Fibroblast of lung (primary cell): Measurements from ENCODE around the gene BLACAT1.

Source experiments
- CTCF ChIP-seq, 2 donors: IDR thresholded peaks in 1 of 2; conservative IDR thresholded peaks in 1 of 2; 1 replicate in 1 of 2; 2 replicates in 1 of 2; pipeline ENCODE4 v1.5.1; 2011 to 2012; ENCODE audit warnings: low read length in 2 of 2, control low read depth in 1 of 2, inconsistent platforms in 1 of 2, low read depth in 1 of 2, mild to moderate bottlenecking in 1 of 2
- EZH2 ChIP-seq: IDR thresholded peaks from 2 replicates; pipeline ENCODE4 v1.5.1; 2012; ENCODE audit warnings: low read length, control low read depth, mild to moderate bottlenecking; ENCODE audit errors: missing control alignments

- TF ChIP-seq CTCF (conservative IDR thresholded peaks at IDR 0.05 in 1 of 2, IDR thresholded peaks at IDR 0.05 in 1 of 2; ENCODE audit: low read depth in 1 of 2, low read length in 2 of 2) (no peak), EZH2 (no peak)
Measured at GRCh38 chr1:205424901-205425600, 30.8 kb downstream of the BLACAT1 start.
